Neural progenitor cell (in vitro differentiated cells): Measurements from ENCODE around the gene GAP43.

Experiments used
- EZH2 ChIP-seq: fragments of 200-600 bp; sonication (generic); IDR thresholded peaks from 2 replicates; pipeline ENCODE4 v1.6.1; 2017; ENCODE audit warnings: antibody characterized with exemption, mild to moderate bottlenecking, moderate library complexity
- TF ChIP-seq, protein P1 (sequence below): fragments of 200-600 bp; sonication (generic); IDR thresholded peaks from 2 replicates; pipeline ENCODE4 v1.5.1; 2017; ENCODE audit warnings: antibody characterized with exemption, mild to moderate bottlenecking

DNA sequence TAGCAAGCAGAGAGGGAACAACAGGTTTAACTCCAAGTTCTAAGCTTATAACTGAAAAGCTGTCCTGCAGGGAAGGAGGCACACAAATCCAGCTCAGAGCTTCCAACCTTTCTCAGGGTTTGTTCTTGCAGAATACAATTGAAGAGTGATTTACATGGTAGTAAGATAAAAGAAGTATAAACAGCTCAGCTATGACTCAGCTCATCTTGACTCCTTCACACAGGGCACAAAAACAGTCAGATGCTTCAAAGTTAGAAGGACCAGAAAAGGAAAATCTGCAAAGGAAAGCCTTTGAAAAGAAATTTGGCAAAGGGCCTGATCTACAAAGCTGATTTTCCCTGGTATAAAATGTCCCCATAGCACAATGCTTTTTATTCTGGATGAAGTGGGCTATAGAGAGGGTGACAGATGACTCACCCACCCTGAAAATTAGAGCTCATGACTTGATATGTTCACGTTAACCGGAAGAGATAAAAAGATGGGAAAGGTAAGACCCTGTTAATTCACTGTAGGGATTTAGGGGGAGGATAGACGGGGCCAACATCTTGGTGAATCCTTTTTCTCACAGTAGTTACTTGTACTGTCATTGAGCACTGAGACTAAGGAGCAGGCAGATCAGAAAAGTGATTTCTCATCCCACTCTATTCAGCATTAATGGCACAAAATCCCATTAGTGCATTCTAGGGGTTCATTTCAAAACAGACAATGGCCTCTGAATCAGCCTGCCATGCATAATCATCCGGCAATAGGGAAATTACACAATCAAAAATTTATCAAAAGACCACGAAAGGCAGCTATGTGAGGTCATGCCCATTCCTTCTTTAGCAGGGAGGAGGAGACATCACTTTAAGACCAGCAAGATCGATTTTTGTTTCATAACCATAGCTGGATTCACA lies 143.5 kb downstream of the GAP43 start:
- TF ChIP-seq, protein P1, sequence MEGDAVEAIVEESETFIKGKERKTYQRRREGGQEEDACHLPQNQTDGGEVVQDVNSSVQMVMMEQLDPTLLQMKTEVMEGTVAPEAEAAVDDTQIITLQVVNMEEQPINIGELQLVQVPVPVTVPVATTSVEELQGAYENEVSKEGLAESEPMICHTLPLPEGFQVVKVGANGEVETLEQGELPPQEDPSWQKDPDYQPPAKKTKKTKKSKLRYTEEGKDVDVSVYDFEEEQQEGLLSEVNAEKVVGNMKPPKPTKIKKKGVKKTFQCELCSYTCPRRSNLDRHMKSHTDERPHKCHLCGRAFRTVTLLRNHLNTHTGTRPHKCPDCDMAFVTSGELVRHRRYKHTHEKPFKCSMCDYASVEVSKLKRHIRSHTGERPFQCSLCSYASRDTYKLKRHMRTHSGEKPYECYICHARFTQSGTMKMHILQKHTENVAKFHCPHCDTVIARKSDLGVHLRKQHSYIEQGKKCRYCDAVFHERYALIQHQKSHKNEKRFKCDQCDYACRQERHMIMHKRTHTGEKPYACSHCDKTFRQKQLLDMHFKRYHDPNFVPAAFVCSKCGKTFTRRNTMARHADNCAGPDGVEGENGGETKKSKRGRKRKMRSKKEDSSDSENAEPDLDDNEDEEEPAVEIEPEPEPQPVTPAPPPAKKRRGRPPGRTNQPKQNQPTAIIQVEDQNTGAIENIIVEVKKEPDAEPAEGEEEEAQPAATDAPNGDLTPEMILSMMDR = no peak
- no peak for TF ChIP-seq EZH2
